Right ventricle myocardium superior (tissue), 1 donor: ENCODE results near the gene PPP1R9B. TPM values are rescaled to one million over a fixed set of nuclear protein-coding genes. Genes with fewer than 3 reads are reported as not detected.

ENCODE experiments used
- ATAC-seq: fragments of 200-7000 bp; cut with Tn5 transposase; one replicate; pipeline ENCODE4 v1.9.1; 2020; ENCODE audit warnings: mild to moderate bottlenecking; ENCODE audit not compliant: poor library complexity
- DNase-seq: peaks from one replicate; pipeline ENCODE4 v3.0.0-alpha.2; 2020
- intact Hi-C: fragments of 100-400 bp; cut with DNase I; formaldehyde crosslinking; loops from one replicate; pipeline ENCODE4 v1.11.2; 2022
- total RNA-seq: library from RNA; stranded (reverse); fragmentation: NEBNext Ultra II Directional; extraction: Animal tissue kit (Norgen Biotek cat#: 25700); gene quantifications from one replicate; pipeline ENCODE4 v1.2.1, GENCODE V29; 2021
- donor health status: DM: no; HTN: yes; CAD: no; lungs with severe emphysema.

PPP1R9B gene
- total RNA-seq, 1 donor from 2014 or later, result 35.4 TPM

DNA sequence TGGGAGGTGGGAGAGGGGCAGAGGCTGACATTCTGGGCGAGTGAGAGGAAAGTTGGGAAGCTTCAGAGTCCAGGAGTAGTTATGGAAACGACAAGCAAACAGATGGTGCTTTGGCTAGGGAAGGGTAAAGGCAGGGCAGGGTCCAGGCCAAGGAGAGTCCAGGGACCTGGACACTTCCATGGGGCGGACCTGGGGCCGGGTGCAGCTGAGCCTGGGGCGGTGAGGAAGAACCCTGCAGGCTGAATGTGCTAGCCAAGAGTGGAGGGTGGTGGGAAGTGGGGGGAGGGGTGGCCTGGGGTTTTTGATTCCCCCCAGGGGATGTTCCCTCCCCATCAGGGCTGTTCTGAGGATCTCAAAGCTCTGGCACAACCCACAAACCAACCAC lies 2.6 kb downstream of the PPP1R9B start:
- DNase-seq, result no peak
- intact Hi-C loops, result no loop called here
- ATAC-seq, result peak; percentile 7

DNA sequence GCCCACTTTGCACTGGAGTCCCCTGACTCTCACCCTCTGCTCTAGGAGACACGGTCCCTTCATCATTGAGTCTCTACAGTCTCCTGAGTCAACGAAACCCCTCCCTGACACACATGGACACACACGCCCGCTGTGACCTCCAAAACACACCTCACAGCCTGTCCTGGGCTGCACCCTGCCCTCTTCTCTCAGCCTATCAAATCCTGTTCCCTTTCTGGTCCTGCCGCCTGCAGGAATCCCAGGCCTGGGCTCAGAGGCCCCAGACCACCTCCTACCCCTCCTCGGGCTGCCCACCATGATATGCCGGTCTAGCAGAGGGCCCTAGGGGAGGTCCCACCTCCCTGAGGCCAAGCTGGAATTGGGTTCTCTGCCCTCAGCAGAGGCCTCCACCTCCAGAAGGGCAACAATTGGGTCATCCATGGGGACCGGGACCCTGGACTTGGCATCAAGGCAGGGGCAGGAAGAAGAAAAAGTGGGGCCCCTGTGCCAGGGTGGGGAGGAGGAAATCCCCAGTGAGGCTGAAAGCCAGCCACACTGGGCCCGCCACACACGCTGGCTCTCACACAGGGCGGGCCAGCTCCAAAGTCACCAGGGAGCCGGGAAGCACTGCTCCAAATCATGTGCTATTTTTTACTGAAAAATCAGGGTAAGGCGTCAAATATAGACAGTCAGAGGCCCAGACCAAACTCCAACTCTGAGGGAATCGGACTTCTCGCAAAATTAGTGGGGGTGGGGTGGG lies 3.4 kb downstream of the PPP1R9B start:
- DNase-seq (no peak), ATAC-seq (peak; percentile 7)
- intact Hi-C loops, result no loop called here

DNA sequence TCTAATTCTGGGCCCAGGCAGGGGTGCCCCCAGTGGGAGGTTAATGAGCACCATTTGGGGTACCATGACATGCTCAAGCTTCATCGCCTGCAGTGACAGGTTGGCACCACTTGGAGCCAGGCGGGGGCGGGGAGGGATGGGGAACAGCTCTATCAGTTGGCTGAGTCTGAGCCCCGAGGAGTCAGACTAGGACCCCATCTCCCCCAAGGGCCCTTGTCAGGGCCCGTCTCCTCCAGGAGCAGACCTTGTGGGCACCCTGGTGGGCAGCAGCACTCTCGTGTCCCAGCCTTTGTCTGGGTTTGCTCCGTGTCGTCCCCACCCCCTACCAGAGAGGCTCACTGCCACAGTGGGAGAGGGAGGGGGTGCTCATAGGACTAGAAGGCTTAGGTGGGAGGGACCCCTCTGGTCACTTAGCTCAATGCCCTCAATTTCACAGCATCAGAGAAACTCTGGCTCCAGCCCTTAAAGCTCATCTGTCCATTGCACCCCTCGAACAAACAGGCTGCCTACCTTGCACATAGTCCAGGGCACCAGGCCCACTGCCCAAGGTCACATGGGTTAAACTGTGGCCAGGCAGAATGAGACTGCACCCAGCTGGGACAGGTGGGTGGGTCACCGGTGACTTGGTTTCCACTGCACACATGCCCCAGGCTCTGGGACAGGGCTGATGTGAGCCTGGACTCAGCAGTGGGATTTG lies 4.1 kb downstream of the PPP1R9B start:
- no peak for ATAC-seq
- intact Hi-C loops, result no loop called here
- DNase-seq, result no peak

DNA sequence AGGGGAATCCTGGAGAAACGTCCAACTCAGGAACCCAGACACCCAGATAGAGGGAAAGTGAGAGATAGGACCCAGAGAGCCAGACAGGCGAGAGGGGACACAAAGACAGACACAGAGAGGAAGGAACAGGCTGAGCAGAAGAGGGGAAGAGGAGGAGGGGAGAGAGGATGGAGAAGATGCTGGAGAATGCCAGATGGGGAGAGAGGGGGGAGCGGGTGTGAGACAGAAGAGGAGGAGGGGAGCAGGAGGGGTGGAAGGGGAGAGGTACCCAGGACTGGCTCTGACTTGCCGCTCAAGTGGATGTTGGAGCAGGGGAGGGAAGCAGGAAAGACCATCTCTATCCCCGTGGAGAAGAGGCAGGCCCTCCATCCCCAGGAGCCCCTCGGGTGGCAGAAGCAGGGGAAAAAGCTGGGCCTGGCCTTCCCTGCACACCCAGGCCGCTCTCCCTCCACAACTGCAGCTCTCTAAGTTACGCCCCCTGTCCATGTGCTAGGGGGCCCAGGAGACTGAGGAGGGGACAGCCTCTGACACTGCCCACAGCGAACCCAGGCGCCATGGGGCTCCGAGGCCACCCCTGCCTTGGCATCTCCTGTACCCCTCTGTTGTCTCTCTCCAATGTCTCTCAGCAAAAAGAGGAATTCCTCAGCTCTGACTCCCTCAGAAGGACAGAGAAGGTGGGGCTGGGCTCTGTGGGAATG lies 4.8 kb downstream of the PPP1R9B start:
- DNase-seq (no peak), ATAC-seq (no peak)
- intact Hi-C loops, result no loop called here

DNA sequence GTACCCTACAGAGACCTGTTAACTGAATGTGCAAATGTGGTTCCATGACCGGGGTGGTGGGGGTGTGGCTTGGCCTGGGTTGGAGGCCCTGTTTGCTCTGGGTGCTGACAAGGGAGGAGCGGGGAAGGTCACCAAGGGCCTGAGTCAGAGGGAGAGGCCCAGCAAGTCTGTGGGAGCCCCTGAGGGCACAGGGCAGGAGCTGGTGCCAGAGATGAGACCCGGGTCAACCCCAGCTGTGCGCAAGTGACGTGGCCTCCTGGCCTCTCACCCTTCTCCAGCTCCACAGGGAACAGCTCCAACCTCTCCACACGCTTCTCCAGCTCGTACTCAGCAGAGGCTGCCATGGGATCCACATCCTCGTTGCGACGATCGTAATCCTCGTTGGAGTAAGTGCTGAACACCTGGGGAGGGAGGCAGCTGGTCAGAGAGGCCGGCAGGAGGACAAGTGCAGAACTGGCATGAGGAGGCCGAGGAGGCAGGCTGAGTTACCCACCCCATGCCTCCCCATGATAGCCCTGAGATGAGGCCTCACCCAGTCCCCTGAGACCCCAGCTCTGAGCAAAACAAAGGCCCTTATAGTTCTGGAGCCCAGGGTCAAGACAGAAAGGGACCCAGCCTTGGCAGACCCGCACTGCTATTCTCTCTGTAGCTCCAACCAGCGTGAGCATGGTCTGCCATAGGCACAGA lies 5.5 kb downstream of the PPP1R9B start:
- DNase-seq (peak; percentile 74), ATAC-seq (no peak)
- intact Hi-C loops, result no loop called here

DNA sequence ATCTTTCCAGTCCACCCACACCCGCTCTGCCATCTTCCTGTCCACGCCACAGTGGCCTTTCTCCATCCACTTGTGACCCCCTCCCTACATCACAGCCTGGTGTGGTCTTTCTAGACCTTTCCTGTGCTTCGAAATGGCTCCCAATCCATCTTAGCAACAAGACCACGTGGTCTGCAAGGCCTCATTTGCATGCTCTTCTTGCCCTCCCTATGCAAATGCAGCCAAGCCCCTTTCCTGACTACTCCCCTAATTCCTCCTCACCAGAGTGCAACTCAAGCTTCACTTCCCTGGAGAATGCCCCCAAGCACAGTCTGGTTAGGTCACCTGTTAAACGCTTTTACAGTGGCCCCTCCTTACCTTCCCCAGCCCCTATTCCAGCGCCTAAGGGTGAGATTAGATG lies 6.1 kb downstream of the PPP1R9B start:
- intact Hi-C loops, result no loop called here
- DNase-seq, result no peak
- no peak for ATAC-seq

DNA sequence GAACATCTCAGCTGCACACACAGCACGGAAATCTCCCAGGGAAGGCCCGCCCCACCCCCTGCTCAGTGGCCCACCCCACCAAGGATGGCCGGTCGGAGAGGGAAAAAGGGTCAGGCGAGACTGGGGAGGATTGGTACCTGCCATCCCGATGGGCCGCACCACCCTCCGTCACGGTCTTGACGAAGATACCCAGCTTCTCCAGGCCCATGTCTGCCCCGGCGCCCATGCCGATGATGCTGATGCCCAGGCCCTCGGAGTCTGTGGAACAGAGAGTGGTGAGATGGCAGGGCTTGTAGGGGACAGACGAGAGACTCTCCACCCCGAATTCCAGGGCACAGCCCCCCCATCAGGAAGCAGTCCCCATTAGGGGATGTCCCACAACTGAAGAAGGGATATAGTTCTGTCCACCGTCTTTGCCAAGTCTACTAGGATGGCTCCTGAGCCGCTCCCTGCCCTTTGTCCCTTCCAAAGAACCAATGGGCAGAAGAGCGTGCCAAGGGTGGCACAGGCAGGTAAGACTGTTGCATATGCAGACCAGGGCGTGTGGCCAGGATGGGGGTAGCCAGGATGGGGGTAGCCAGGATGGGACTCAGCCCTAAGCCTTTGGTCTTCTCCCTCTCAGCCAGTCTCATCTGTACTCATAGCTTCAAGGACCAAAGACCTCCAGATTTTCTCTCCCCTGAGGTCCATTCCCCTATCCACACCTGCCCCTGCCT lies 6.9 kb downstream of the PPP1R9B start:
- intact Hi-C loops, result no loop called here
- ATAC-seq (no peak), DNase-seq (no peak)

DNA sequence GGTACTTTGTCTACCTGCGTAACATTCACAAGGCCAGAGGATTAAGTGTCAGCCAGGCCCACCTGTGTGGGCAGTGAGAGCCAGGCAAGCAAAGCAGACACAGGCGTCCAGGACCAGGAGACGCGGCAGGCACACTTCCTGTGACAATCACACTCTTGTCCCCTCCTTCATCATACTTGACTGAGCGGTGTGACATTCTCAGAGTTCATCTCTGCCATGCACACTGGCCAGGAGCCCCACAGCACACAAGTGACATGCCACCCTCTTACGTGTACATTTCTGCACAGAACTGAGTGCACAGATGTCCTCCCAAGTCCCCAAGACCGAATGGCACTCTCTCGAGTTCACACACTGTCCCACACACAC lies 8.7 kb downstream of the PPP1R9B start:
- intact Hi-C loops, result no loop called here
- no peak for ATAC-seq
- DNase-seq, result no peak

DNA sequence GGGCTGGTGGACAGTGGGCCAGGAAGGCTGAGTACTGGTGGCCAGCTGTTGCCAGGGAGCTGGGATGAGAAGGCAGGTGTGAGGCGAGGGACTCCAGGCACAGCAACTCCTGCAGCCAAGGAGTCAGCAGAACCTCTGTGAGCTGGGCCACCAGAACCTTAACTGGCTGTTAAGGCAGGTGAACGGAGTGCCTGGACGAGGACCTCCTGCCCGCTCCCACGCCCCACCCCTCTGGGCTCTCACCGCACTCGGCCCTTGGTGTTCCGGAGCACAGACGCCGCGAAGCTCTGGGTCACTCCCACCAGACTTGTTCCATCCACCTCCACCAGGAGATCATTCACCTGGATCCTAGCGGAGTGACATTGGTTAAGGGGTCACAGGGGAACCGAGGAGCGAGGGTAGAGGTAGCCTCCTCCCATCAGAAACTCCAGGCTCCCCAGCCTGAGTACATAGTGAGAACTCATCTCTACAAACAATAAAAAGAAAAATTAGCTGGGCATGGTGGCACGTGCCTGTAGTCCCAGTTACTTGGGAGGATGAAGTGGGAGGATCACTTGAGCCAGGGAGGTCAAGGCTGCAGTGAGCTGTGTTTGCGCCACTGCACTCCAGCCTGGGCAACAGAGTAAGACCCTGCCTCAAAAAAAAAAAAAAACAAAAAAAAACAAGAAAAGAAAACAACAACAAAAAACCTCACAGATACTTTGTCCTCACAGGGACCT lies 9.3 kb downstream of the PPP1R9B start:
- DNase-seq, result no peak
- intact Hi-C loops, result no loop called here
- no peak for ATAC-seq

DNA sequence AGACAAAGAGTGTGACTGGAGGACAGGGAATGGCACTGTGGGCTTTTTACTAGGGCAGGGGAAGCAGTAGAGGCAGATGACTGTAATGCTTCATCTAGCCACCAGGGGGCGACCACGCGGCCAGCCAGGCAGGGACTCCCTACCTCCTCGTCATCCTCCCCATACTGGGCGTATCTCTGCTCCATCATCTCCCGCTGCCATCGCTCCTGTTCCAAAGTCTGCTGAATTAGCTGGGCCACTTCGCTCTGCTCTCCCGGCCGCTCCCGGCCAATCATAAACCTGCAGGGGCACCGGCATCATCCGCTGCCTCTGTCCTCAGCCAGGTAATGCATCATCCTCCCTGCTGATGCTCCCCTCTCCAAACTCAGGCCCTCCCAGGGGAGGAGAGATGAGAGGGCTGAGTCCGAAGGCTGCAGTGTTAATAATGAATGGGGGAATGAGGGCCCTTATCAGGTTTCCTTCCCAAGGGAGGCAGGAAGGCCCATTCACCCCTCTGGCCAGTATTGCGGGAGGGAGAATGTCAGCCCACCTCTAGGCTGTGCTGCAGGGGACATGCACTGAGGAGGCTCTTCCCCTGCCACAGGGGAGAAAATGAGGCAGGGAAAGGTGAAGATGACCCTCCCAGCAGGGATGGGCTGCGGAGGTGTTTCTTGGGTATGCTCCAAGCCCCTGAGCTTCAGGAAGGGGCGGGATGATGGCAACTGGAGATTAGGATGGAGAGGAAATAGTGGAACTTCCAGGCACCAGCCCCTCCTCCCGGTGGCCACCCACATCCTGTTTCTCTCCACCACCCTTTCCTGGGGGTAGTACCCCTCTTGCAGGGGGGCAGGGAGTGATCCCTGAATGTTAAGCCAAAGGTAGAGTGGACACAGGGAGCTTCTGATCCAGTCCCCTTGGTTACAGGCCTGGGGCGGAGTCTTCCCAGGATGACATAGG lies 10.3 kb downstream of the PPP1R9B start:
- intact Hi-C loops, result no loop called here
- peak; percentile 81 for ATAC-seq
- peak; percentile 88 for DNase-seq

DNA sequence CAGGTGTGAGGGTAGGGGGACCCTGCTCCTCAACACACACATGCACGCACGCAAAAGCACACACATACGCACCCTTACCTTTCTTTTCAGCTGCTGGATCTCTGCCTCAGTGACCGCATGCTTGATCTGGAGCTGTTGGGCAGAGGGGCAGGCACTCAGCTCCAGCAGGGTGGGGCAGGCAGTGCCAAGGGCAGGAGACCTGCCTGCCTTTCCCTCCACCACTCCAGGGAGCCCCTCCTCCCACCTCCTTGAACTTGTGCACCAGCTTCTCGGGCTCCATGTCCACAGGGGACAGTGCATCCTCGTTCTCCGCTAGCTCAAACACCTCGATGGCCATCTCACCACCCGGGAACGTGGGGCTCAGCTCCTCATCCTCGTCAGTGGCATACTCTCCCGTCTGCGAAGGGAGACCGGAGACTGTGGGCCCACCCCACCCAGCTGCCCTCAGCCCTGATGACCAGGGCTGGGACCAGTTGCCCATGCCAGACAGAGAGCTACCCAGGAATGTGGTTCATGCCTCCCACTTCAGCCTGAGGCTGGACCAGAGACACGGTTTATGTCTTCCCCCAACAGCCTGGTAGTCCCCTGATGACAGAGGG lies 11.2 kb downstream of the PPP1R9B start:
- ATAC-seq (no peak), DNase-seq (no peak)
- intact Hi-C loops, result no loop called here

DNA sequence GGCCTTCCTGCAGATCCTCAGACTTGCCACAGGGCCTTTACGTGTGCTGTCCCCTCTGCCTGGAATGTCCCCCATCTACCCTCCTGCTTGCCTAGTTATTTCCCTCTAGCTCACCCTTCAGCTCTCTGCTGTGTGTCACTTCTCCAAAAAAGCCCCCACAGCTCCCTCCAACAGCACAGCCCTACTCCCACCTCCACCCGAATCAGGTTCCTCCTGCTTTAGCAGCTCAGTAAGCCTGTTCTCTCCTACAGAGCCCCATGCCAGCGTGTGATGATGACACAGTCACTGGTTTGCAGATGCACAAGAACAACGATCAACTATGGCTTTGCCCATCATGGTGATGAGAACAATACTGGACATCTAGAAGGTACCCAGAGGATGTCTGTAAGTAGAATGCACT lies 13.4 kb downstream of the PPP1R9B start:
- DNase-seq, result no peak
- intact Hi-C loops, result no loop called here
- ATAC-seq, result no peak

DNA sequence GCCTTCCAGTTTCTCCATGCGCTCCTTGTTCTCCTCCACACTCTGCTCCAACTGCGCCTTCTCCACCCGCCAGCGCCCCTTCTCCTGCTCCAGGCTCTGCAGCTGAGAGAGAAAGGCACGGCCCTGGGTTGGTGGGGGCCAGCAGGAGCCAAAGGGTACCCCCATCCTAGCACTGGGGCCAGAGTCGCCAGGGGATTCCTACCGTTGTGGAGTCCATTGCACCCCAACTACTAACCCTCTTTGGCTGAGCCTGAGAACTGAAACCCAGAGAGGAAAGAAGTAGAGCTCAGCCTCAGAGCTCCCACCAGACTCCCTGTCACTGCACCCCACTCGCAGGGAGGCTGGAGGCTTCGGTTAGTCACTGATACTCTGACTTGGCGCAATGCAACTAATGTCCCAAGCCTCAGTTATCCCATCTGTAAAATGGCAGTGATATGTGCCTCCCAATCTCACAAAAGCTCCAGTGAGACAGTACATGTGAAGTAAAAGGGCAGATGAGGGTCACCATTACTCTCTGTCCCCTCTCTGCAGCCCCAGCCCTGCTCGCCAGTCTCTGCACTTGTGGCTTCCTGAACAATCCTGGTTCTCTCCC lies 14.3 kb downstream of the PPP1R9B start:
- no peak for DNase-seq
- intact Hi-C loops, result no loop called here
- ATAC-seq, result no peak

DNA sequence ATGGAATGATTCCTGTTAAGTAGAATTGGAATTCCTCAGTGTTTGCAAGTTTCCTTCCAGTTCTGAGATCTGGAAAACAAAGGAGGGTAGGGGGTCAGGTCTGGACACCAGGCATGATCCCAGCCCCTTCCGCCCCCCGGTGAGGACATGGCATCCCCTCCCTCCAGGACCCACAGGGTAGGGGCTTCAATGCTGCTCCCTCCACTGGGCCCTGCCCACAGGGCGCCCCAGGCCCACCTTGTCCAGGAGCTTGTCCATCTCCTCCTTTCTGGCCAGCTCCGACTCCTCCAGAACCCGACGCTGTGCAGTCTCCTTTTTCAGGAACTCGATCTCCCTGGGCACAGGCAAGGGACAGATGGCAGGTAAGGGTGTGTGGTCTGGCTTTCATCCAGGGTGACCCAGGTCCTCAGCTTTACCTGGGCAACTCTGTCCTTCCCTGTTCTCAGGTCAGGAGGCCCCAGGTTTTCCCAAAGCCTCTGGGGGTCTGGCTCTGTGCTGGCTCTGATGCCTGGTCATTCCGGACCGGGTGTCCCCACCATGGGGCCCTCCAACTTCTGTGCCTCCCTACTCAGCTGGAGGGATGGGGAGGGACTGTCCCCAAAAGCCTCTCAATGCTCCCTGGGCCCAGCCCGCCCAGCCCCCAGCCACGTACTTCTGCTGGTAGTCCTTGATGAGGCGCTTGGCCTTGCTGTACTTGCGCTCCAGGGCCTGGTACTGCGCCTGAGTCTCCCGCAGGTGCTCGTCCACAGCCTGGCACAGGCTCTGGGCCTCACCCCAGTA lies 15.0 kb downstream of the PPP1R9B start:
- DNase-seq (no peak), ATAC-seq (no peak)
- intact Hi-C loops, result no loop called here

DNA sequence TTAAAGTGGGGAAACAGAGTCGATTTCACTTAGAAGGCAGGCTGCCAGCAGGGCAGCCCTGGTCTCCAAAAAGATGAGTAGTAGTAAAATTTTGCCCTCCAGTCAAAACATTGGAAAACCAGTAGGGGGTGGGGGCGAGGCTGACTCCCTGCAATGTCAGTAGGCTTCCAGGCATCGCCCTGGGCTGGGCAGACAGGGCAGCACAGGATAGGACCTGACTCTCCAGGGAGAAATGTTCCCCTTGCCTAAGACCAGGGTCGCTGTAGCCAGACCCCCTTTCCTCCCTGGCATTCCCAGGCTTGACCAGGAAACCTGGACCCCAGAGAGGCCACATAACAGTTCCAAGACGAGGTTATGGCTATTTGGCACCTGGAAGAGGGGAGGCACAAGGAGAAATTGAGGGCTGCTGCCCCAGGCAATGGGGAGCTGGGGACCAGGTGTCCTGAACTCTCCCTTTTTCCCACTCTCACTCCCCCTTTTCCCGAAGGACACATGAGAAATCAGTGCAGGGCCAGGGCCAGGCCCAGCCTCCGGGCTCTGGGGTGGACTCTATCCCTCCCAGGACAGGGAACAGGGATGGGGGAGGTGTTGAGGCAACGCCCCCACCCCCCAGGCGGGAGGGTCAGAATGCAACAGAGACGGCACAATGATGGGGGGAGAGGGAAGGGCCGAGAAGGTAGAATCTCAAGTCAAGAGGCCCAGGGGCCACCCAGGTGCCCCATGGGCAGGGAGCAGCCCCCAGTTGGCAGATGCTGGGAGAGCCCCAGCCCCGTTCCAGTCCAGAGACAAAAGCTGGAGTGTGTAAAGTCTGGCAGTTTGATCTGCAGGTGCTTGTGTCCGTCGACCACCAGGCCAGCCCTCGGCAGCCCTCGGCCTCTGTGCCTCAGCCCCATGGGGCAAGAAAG lies 16.0 kb downstream of the PPP1R9B start:
- intact Hi-C loops, result no loop called here
- DNase-seq (no peak), ATAC-seq (no peak)
